Measurements from ENCODE around the gene KLF9. TPM values are rescaled to one million over a fixed set of nuclear protein-coding genes. Genes with fewer than 3 reads are reported as not detected.

Gene KLF9
- total RNA-seq, 1 donor from 2014 or later = 0.87 TPM

DNA sequence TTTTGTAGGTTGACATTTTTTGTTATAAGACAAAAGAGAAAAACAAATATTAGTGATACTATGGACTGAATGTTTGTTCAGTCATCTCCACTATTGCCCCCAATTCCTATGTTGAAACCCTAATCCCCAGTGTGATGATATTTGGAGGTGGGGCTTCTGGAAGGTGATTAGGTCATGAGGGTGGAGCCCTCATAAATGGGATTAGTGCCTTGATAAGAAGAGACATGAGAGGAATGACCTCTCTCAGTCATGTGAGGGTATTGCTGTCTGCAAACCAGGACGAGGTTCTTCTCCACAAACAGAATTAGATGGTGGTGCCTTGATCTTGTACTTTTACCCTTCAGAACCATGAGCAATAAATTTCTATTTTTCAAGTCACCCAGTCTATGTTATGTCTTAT is 34.5 kb upstream of the KLF9 start:
- H3K4me3 Mint-ChIP-seq (ENCODE audit: unreplicated experiment) = no peak overlapping the region
- no peak for DNase-seq (ENCODE audit: low spot score)
- no peaks in the 10 kb centered on the region for H3K9me3 Mint-ChIP-seq (ENCODE audit: unreplicated experiment)
- TF ChIP-seq, protein P1, sequence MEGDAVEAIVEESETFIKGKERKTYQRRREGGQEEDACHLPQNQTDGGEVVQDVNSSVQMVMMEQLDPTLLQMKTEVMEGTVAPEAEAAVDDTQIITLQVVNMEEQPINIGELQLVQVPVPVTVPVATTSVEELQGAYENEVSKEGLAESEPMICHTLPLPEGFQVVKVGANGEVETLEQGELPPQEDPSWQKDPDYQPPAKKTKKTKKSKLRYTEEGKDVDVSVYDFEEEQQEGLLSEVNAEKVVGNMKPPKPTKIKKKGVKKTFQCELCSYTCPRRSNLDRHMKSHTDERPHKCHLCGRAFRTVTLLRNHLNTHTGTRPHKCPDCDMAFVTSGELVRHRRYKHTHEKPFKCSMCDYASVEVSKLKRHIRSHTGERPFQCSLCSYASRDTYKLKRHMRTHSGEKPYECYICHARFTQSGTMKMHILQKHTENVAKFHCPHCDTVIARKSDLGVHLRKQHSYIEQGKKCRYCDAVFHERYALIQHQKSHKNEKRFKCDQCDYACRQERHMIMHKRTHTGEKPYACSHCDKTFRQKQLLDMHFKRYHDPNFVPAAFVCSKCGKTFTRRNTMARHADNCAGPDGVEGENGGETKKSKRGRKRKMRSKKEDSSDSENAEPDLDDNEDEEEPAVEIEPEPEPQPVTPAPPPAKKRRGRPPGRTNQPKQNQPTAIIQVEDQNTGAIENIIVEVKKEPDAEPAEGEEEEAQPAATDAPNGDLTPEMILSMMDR (IDR thresholded peaks at IDR 0.05; ENCODE audit: unreplicated experiment) = no peak
- H3K27me3 Mint-ChIP-seq (ENCODE audit: unreplicated experiment) = peaks cover 1% of the 10 kb centered on the region
- H3K36me3 Mint-ChIP-seq (ENCODE audit: low read depth, unreplicated experiment) = no peaks in the 10 kb centered on the region
- no peak overlapping the region for H3K27ac Mint-ChIP-seq (ENCODE audit: unreplicated experiment)
- peaks cover 5% of the 10 kb centered on the region for H3K4me1 Mint-ChIP-seq (ENCODE audit: unreplicated experiment)

DNA sequence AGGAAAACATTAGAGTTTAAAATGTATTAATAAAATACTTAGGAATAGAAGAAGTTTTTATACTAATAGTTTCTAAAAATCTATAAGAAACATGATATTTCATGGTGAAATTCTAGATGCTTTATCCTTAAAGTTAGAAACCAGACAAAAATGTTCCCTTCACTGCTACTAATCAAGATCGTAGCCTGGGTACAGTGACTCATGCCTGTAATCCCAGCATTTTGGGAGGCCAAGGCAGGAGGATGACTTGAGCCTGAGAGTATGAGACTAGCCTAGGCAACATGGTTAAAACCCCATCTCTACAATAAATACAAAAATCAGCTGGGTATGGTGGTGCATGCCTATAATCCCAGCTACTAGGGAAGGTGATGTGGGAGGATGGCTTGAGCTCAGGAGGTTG is 30.4 kb upstream of the KLF9 start:
- TF ChIP-seq, protein P1 (IDR thresholded peaks at IDR 0.05; ENCODE audit: unreplicated experiment) = no peak
- Mint-ChIP-seq H3K4me3 (ENCODE audit: unreplicated experiment) (no peak overlapping the region), H3K27me3 (ENCODE audit: unreplicated experiment) (peaks cover 1% of the 10 kb centered on the region), H3K27ac (ENCODE audit: unreplicated experiment) (no peak overlapping the region), H3K4me1 (ENCODE audit: unreplicated experiment) (peaks cover 4% of the 10 kb centered on the region), H3K9me3 (ENCODE audit: unreplicated experiment) (no peaks in the 10 kb centered on the region), H3K36me3 (ENCODE audit: low read depth, unreplicated experiment) (no peaks in the 10 kb centered on the region)
- DNase-seq (ENCODE audit: low spot score) = no peak

DNA sequence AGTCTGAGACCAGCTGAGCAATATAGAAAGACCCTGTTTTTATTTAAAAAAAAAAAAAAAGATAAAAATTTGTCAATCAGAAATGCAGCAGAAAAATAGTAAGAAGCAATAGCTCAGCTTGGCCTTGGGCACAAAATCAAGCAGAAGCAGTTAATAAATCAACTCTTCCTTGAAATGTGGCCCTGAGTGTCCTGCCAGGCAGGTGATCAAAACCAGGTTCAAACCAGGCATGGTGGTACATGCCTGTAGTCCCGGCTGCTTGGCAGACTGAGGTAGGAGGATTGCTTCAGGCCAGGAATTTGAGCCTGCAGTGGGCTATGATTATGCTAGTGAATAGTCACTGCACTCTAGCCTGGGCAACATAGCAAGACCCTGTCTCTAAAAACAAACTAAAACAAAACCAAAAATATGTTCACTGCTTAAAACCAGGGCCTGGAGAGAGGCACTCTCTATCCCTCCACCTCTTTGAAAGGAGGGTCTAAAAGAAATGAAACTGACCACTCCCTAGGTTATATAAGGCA is 27.9 kb upstream of the KLF9 start:
- DNase-seq (ENCODE audit: low spot score) = no peak
- Mint-ChIP-seq H3K4me1 (ENCODE audit: unreplicated experiment) (peaks cover 12% of the 10 kb centered on the region), H3K4me3 (ENCODE audit: unreplicated experiment) (no peak overlapping the region), H3K9me3 (ENCODE audit: unreplicated experiment) (no peaks in the 10 kb centered on the region), H3K27ac (ENCODE audit: unreplicated experiment) (no peak overlapping the region), H3K27me3 (ENCODE audit: unreplicated experiment) (no peaks in the 10 kb centered on the region), H3K36me3 (ENCODE audit: low read depth, unreplicated experiment) (no peaks in the 10 kb centered on the region)
- TF ChIP-seq, protein P1 (IDR thresholded peaks at IDR 0.05; ENCODE audit: unreplicated experiment) = no peak

DNA sequence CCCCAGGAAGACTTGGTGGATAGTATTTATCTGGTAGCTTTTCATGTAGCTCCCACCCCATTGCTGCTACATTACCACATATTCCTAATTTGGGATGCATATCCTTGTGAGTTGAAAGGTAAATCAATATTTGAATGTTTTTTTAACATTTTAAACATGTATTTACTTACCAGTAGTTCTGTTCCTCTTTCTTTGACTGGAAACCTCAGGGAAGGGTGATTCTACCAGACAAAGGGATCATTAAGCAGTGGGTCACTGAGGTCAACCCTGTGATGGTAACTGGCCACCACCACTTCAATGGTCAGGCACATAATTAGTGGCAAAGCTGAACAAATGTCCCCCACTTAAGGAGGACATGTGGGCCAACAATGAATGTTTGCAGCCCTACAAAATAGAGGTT is 27.2 kb upstream of the KLF9 start:
- H3K4me1 Mint-ChIP-seq (ENCODE audit: unreplicated experiment) = peaks cover 12% of the 10 kb centered on the region
- no peaks in the 10 kb centered on the region for H3K36me3 Mint-ChIP-seq (ENCODE audit: low read depth, unreplicated experiment)
- H3K4me3 Mint-ChIP-seq (ENCODE audit: unreplicated experiment) = no peak overlapping the region
- TF ChIP-seq, protein P1 (IDR thresholded peaks at IDR 0.05; ENCODE audit: unreplicated experiment) = no peak
- no peak overlapping the region for H3K27ac Mint-ChIP-seq (ENCODE audit: unreplicated experiment)
- DNase-seq (ENCODE audit: low spot score) = no peak
- no peaks in the 10 kb centered on the region for H3K9me3 Mint-ChIP-seq (ENCODE audit: unreplicated experiment)
- H3K27me3 Mint-ChIP-seq (ENCODE audit: unreplicated experiment) = no peaks in the 10 kb centered on the region

DNA sequence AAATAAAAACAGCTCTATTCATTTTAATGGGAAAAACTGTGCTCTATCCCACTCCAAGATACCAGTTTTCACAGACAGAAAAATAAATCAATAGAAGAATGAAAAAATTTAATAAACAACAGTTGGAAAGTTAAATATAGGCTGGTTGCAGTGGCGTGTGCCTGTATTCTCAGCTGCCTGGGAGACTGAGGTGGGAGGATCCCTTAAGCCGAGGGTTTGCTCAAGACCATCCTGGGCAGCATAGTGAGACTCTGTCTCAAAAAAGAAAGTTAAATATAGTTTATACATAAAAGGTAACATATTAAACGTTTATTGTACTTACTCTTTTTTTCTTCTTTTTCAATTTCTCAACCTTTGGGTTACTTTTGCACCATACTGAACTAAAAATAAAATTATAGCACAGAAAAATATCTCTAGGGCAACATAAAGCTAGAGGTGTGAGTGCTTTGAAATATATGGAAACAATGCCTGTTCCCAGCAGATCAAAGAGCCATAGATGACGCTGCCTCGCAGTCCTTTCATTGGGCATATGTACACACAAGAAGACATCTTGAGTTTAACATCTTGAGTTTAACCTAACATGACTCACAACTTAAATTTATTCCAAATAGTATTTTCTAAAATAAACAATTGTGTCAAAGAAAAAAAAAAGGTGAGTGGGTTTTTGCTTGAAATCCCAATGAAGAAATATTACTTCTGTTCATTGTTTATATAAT is 25.7 kb upstream of the KLF9 start:
- H3K4me1 Mint-ChIP-seq (ENCODE audit: unreplicated experiment) = peaks cover 12% of the 10 kb centered on the region

More for the DNA sequence above, 25.7 kb upstream of the KLF9 start:
- H3K4me3 Mint-ChIP-seq (ENCODE audit: unreplicated experiment) = no peak overlapping the region
- no peaks in the 10 kb centered on the region for H3K36me3 Mint-ChIP-seq (ENCODE audit: low read depth, unreplicated experiment)
- no peak for DNase-seq (ENCODE audit: low spot score)
- TF ChIP-seq, protein P1 (IDR thresholded peaks at IDR 0.05; ENCODE audit: unreplicated experiment) = no peak
- no peaks in the 10 kb centered on the region for H3K27me3 Mint-ChIP-seq (ENCODE audit: unreplicated experiment)
- no peaks in the 10 kb centered on the region for H3K9me3 Mint-ChIP-seq (ENCODE audit: unreplicated experiment)
- H3K27ac Mint-ChIP-seq (ENCODE audit: unreplicated experiment) = no peak overlapping the region
